Heart left ventricle (tissue), 16 donors: ENCODE measurements around the gene CYP39A1. TPM values are rescaled to one million over a fixed set of nuclear protein-coding genes. Genes with fewer than 3 reads are reported as not detected.

Experiments used
- ATAC-seq, 4 donors: fragments of 200-7000 bp; cut with Tn5 transposase; one replicate each; pipeline ENCODE4 v1.9.1; 2020 to 2022; ENCODE audit warnings: moderate library complexity in 4 of 4, mild to moderate bottlenecking in 3 of 4, moderate number of reproducible peaks in 1 of 4
- DNase-seq, 5 donors: peaks; one replicate each; pipeline ENCODE4 v3.0.0-alpha.2; 2020
- H3K27ac ChIP-seq, 12 donors: fragments of 200-600 bp; sonication (generic) in 4 of 12; one replicate each; pipeline versions ENCODE4 v1.5.0 to v1.8.0; 2016 to 2022; ENCODE audit warnings: mild to moderate bottlenecking in 2 of 12
- H3K27me3 ChIP-seq, 9 donors: fragments of 200-600 bp; sonication (generic) in 2 of 9; one replicate each; pipeline versions ENCODE4 v1.5.1 to v1.8.0; 2016 to 2022; ENCODE audit warnings: mild to moderate bottlenecking in 3 of 9
- H3K36me3 ChIP-seq, 9 donors: fragments of 200-600 bp; sonication (generic) in 2 of 9; one replicate each; pipeline versions ENCODE4 v1.5.0 to v1.8.0; 2018 to 2022; ENCODE audit warnings: mild to moderate bottlenecking in 2 of 9
- H3K4me1 ChIP-seq, 12 donors: fragments of 200-600 bp; sonication (generic) in 4 of 12; one replicate each; pipeline versions ENCODE4 v1.5.0 to v1.8.0; 2016 to 2022; ENCODE audit warnings: mild to moderate bottlenecking in 3 of 12
- H3K4me3 ChIP-seq, 12 donors: fragments of 200-600 bp; sonication (generic) in 4 of 12; one replicate each; pipeline versions ENCODE4 v1.5.0 to v1.8.0; 2017 to 2022; ENCODE audit warnings: mild to moderate bottlenecking in 9 of 12, moderate library complexity in 4 of 12
- H3K9me3 ChIP-seq, 12 donors: fragments of 200-600 bp; sonication (generic) in 4 of 12; one replicate each; pipeline versions ENCODE4 v1.5.0 to v1.8.0; 2016 to 2022; ENCODE audit warnings: mild to moderate bottlenecking in 1 of 12
- CTCF ChIP-seq, 12 donors: fragments of 200-600 bp; sonication (generic) in 4 of 12; IDR thresholded peaks; one replicate each; pipeline versions ENCODE4 v1.5.0 to v1.8.0; 2018 to 2022; ENCODE audit warnings: antibody characterized with exemption in 12 of 12, mild to moderate bottlenecking in 5 of 12
- POLR2A ChIP-seq, 2 donors: fragments of 450-650 bp; IDR thresholded peaks; one replicate each; pipeline ENCODE4 v1.6.1; 2017; ENCODE audit warnings: antibody characterized with exemption in 2 of 2, mild to moderate bottlenecking in 2 of 2, moderate library complexity in 2 of 2
- WGBS, 4 donors: extraction: QIAGEN DNeasy Blood & Tissue Kit in 2 of 4; methylation state at CpG; one replicate each; pipeline versions ENCODE4 v1.1.5 to v1.1.7; 2013 to 2018; 5-methylcytosine and 5-hydroxymethylcytosine counted together
- intact Hi-C, 10 donors: fragments of 100-400 bp; cut with DNase I; formaldehyde crosslinking; loops; one replicate each; pipeline versions ENCODE4 v1.11.1 to v1.14.2; 2022
- polyA plus RNA-seq, 2 donors: library from polyadenylated mRNA; stranded (reverse); fragments of 200-250 nt; gene quantifications; one replicate each; pipeline ENCODE4 v1.2.3, GENCODE V29; 2013
- total RNA-seq, 9 donors: library from RNA; depleted of rRNA in 2 of 9; stranded (reverse); fragments of >200 nt in 2 of 9; fragmentation: NEBNext Ultra II Directional in 3 of 9; extraction: Animal tissue kit (Norgen Biotek cat#: 25700) in 3 of 9; gene quantifications; one replicate each; pipeline versions ENCODE4 v1.1.0 to v1.2.4, GENCODE V29; 2016 to 2023
- donor health status: ischemic (EF 13 %, LVEDD 7.1; RV severe dilation, severe dysfunction).
- donor health status: healthy with polysubstance abuse.
- donor health status: DM: no; HTN: yes; CAD: no.
- donor health status: DM: no; HTN: no; CAD: no.
- donor health status: ischemic (EF 25% LVEDD 6.9; RV normal size, moderate dysfunction).
- donor health status: ischemic (EF 25% LVEDD 5.7; RV mildly dilated, moderate dysfunction).
- donor health status: healthy.
- donor health status: DM: yes; HTN: yes; CAD: no.
- donor health status: ischemic (EF 35%, LVEDD 5.7; RV mildly dilated, moderate dysfunction).
- donor health status: nonischemic (EF 11% LVEDD 7.7; RV severe dilation, severe dysfunction).
- donor health status: DM: yes; HTN: yes; CAD: no.
- donor health status: PGD.
- donor health status: ischemic (EF 29% LVEDD 5.4; RV normal size, mild dysfunction).
- donor health status: nonischemic (EF 23%, LVEDD 6.1; RV moderate dilation, normal function).

The CYP39A1 gene
- total and polyA plus RNA-seq, 11 donors, result 2.9 to 10.5 (median 5.2) TPM

- Histone ChIP-seq H3K4me3 (no peak overlapping the region), H3K36me3 (peaks cover 0 to 3% (median 0%) of the 10 kb centered on the region in 9 donors), H3K27me3 (no peaks in the 10 kb centered on the region), H3K4me1 (no peaks in the 10 kb centered on the region), H3K9me3 (no peaks in the 10 kb centered on the region), H3K27ac (no peak overlapping the region)
- no peak for DNase-seq
- no peak for TF ChIP-seq CTCF (IDR thresholded peaks at IDR 0.05)
- TF ChIP-seq POLR2A (IDR thresholded peaks at IDR 0.05), result no peak
- intact Hi-C loops, result no loop called here
- WGBS, 4 donors, result 91 to 96% (median 94%) methylated on average over 6 of the region's 6 CpGs
- ATAC-seq, result no peak
Measured at GRCh38 chr6:46635462-46635861, 17.2 kb downstream of the CYP39A1 start.

GRCh38 chr6:46632053-46632452 is 20.6 kb downstream of the CYP39A1 start:
- Histone ChIP-seq H3K27me3 (no peaks in the 10 kb centered on the region), H3K4me1 (peaks cover 0 to 8% (median 0%) of the 10 kb centered on the region in 12 donors), H3K27ac (no peak overlapping the region), H3K36me3 (peaks cover 0 to 3% (median 0%) of the 10 kb centered on the region in 9 donors), H3K4me3 (no peak overlapping the region), H3K9me3 (no peaks in the 10 kb centered on the region)
- ATAC-seq, result no peak
- intact Hi-C loops, result no loop called here
- WGBS, 4 donors, result 93 to 97% (median 97%) methylated on average over 1 of the region's 1 CpG
- no peak for DNase-seq
- TF ChIP-seq POLR2A (IDR thresholded peaks at IDR 0.05), result no peak
- TF ChIP-seq CTCF (IDR thresholded peaks at IDR 0.05), result no peak

- no peak for ATAC-seq
- no peaks in the 10 kb centered on the region for H3K36me3 ChIP-seq
- intact Hi-C loops, result loop anchor here (2.0 to 10.0 kb wide), 10 partner anchors 135 to 545 kb away; partner anchors contain the start of gene RCAN2 (in 6 of the 10)
- no peaks in the 10 kb centered on the region for H3K27me3 ChIP-seq
- DNase-seq, result no peak
- WGBS, 4 donors, result 73 to 88% (median 79%) methylated on average over 7 of the region's 7 CpGs
- H3K4me1 ChIP-seq, result peaks cover 0 to 11% (median 0%) of the 10 kb centered on the region in 12 donors
- TF ChIP-seq POLR2A (IDR thresholded peaks at IDR 0.05) (no peak), CTCF (IDR thresholded peaks at IDR 0.05) (no peak)
- peak overlapping the region in 1 of 12 donors; percentile 5 for H3K27ac ChIP-seq
- H3K9me3 ChIP-seq, result no peaks in the 10 kb centered on the region
- no peak overlapping the region for H3K4me3 ChIP-seq
Measured at GRCh38 chr6:46629691-46630090, 22.9 kb downstream of the CYP39A1 start.

- no peak for TF ChIP-seq CTCF (IDR thresholded peaks at IDR 0.05)
- no peak for TF ChIP-seq POLR2A (IDR thresholded peaks at IDR 0.05)
- no peak overlapping the region for H3K4me3 ChIP-seq
- intact Hi-C loops, result loop anchor here (2.0 to 10.0 kb wide), 10 partner anchors 134 to 544 kb away; partner anchors contain the start of gene RCAN2 (in 6 of the 10)
- peak overlapping the region in 1 of 12 donors; percentile 5 for H3K27ac ChIP-seq
- peaks cover 0 to 11% (median 0%) of the 10 kb centered on the region in 12 donors for H3K4me1 ChIP-seq
- no peak for DNase-seq
- H3K27me3 ChIP-seq, result no peaks in the 10 kb centered on the region
- 62 to 74% (median 66%) methylated on average over 3 of the region's 3 CpGs for WGBS, 4 donors
- H3K9me3 ChIP-seq, result no peaks in the 10 kb centered on the region
- H3K36me3 ChIP-seq, result no peaks in the 10 kb centered on the region
- peak in 1 of 4 donors; percentile 27 for ATAC-seq
Measured at GRCh38 chr6:46628976-46629375, 23.6 kb downstream of the CYP39A1 start.
